MCF 10A (cell line): ENCODE results near the gene MORN5. TPM values are rescaled to one million over a fixed set of nuclear protein-coding genes. Genes with fewer than 3 reads are reported as not detected.

Experiments
- BruUV-seq: library from RNA; stranded (reverse); fragments of 400-500 nt; replicated peaks from 2 replicates; lab custom pipeline; 2021; lab: Mats Ljungman, UMichigan
- CTCF ChIA-PET: fragments of 300-600 bp; sonication (Branson Sonifier 250); formaldehyde crosslinking; extraction: SDS; loops from one replicate; lab custom pipeline; 2021; ENCODE audit warnings: antibody characterized with exemption, inconsistent platforms; lab: Yijun Ruan, JAX
- POLR2A ChIA-PET: fragments of 300-600, 350-650 bp; sonication (Branson Sonifier 250); formaldehyde crosslinking; extraction: SDS; loops from one replicate; lab custom pipeline; 2020; ENCODE audit warnings: antibody characterized with exemption, inconsistent platforms; lab: Yijun Ruan, JAX
- DNase-seq: peaks from one replicate; pipeline ENCODE4 v3.0.0-alpha.2; 2018; ENCODE audit not compliant: unreplicated experiment
- H3K27ac Mint-ChIP-seq: one replicate; pipeline ENCODE4 v1.8.0; 2022; ENCODE audit warnings: mild to moderate bottlenecking, low read depth, mixed read lengths; ENCODE audit not compliant: unreplicated experiment
- H3K27me3 Mint-ChIP-seq: one replicate; pipeline ENCODE4 v1.8.0; 2022; ENCODE audit warnings: mixed read lengths; ENCODE audit not compliant: insufficient read depth, unreplicated experiment
- H3K36me3 Mint-ChIP-seq: one replicate; pipeline ENCODE4 v1.8.0; 2022; ENCODE audit warnings: mild to moderate bottlenecking, moderate library complexity, mixed read lengths; ENCODE audit not compliant: insufficient read depth, unreplicated experiment
- H3K4me1 Mint-ChIP-seq: one replicate; pipeline ENCODE4 v1.8.0; 2022; ENCODE audit warnings: mixed read lengths; ENCODE audit not compliant: insufficient read depth, unreplicated experiment
- H3K4me3 Mint-ChIP-seq: one replicate; pipeline ENCODE4 v1.8.0; 2022; ENCODE audit warnings: mild to moderate bottlenecking, moderate library complexity, mixed read lengths; ENCODE audit not compliant: unreplicated experiment
- H3K9me3 Mint-ChIP-seq: one replicate; pipeline ENCODE4 v1.8.0; 2022; ENCODE audit warnings: mixed read lengths; ENCODE audit not compliant: unreplicated experiment
- intact Hi-C: fragments of 100-400 bp; cut with micrococcal nuclease; formaldehyde crosslinking; loops from 2 replicates; pipeline ENCODE4 v1.14.1; 2022
- total RNA-seq: library from RNA; stranded (reverse); gene quantifications from 2 replicates; pipeline ENCODE4 v1.2.3, GENCODE V29; 2022
- TF ChIP-seq, protein P1 (sequence below): fragments of 200-600 bp; IDR thresholded peaks from one replicate; pipeline ENCODE4 v1.8.0; 2022; ENCODE audit warnings: antibody characterized with exemption, mild to moderate bottlenecking; ENCODE audit not compliant: unreplicated experiment

MORN5 gene
- total RNA-seq, 1 experiment from 2014 or later, result not detected

- ChIA-PET POLR2A (no interaction called here), CTCF (interaction anchor here (0.6 kb wide), 2 partner anchors 12 to 915 kb away, joined by 3 to 4 read pairs; no protein-coding TSS in a partner anchor)
- DNase-seq, result no peak
- Mint-ChIP-seq H3K4me1 (peaks cover 13% of the 10 kb centered on the region), H3K4me3 (no peak overlapping the region), H3K27me3 (peaks cover 34% of the 10 kb centered on the region), H3K9me3 (peaks cover 14% of the 10 kb centered on the region), H3K27ac (no peak overlapping the region), H3K36me3 (no peaks in the 10 kb centered on the region)
- TF ChIP-seq, protein P1, sequence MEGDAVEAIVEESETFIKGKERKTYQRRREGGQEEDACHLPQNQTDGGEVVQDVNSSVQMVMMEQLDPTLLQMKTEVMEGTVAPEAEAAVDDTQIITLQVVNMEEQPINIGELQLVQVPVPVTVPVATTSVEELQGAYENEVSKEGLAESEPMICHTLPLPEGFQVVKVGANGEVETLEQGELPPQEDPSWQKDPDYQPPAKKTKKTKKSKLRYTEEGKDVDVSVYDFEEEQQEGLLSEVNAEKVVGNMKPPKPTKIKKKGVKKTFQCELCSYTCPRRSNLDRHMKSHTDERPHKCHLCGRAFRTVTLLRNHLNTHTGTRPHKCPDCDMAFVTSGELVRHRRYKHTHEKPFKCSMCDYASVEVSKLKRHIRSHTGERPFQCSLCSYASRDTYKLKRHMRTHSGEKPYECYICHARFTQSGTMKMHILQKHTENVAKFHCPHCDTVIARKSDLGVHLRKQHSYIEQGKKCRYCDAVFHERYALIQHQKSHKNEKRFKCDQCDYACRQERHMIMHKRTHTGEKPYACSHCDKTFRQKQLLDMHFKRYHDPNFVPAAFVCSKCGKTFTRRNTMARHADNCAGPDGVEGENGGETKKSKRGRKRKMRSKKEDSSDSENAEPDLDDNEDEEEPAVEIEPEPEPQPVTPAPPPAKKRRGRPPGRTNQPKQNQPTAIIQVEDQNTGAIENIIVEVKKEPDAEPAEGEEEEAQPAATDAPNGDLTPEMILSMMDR, result no peak
- intact Hi-C loops, result no loop called here
- BruUV-seq, result no TSS peak
These were observed 4.6 kb downstream of the MORN5 start for GRCh38 chr9:122164286-122164685.

DNA sequence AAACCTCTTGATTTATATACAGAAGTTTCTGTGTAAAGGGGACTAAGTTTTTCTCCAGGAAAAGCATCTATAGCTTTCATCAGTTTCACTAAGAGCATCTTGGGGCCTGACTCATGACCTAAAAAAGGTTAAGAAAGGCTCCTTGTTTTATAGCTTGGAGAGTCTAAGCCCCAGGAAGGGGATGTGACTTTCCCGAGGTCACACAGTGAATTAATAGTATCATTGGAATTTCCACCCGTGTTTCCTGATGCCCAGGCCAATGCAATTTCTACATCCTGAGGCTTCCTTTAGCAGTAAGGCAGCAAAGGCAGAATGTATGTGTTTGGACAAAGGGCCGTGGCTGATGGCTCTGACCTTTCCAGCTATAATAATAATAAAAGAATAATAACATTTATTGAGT, 8.6 kb downstream of the MORN5 start:
- no peak for DNase-seq
- Mint-ChIP-seq H3K27me3 (peaks cover 57% of the 10 kb centered on the region), H3K4me1 (peaks cover 7% of the 10 kb centered on the region), H3K36me3 (no peaks in the 10 kb centered on the region), H3K9me3 (peaks cover 8% of the 10 kb centered on the region), H3K27ac (no peak overlapping the region), H3K4me3 (no peak overlapping the region)
- intact Hi-C loops, result no loop called here
- TF ChIP-seq, protein P1, result no peak
- POLR2A ChIA-PET, result interaction anchor here (0.9 kb wide), 1 partner anchor 97 kb away, joined by 4 read pairs; the partner anchor contains the start of genes MRRF and RBM18
- CTCF ChIA-PET, result interaction anchor here (1.0 kb wide), 1 partner anchor 44 kb away, joined by 3 read pairs; no protein-coding TSS in a partner anchor
- no TSS peak for BruUV-seq

- ChIA-PET POLR2A (no interaction called here), CTCF (interaction anchor here (0.6 to 0.7 kb wide), 5 partner anchors 17 to 1186 kb away, joined by 3 to 4 read pairs (median 3); no protein-coding TSS in a partner anchor)
- no peaks in the 10 kb centered on the region for H3K4me1 Mint-ChIP-seq
- intact Hi-C loops, result no loop called here
- peaks cover 8% of the 10 kb centered on the region for H3K9me3 Mint-ChIP-seq
- H3K27ac Mint-ChIP-seq, result no peak overlapping the region
- peaks cover 60% of the 10 kb centered on the region for H3K27me3 Mint-ChIP-seq
- BruUV-seq, result no TSS peak
- no peak overlapping the region for H3K4me3 Mint-ChIP-seq
- no peaks in the 10 kb centered on the region for H3K36me3 Mint-ChIP-seq
- TF ChIP-seq, protein P1, result no peak
- no peak for DNase-seq
These were observed 12.4 kb downstream of the MORN5 start for GRCh38 chr9:122172131-122172530.

GRCh38 chr9:122173670-122174069, 14.0 kb downstream of the MORN5 start:
- H3K36me3 Mint-ChIP-seq, result no peaks in the 10 kb centered on the region
- H3K27me3 Mint-ChIP-seq, result peaks cover 74% of the 10 kb centered on the region
- no peaks in the 10 kb centered on the region for H3K4me1 Mint-ChIP-seq
- no peak for DNase-seq
- H3K9me3 Mint-ChIP-seq, result no peaks in the 10 kb centered on the region
- TF ChIP-seq, protein P1, result no peak
- ChIA-PET CTCF (interaction anchor here (0.9 kb wide), 1 partner anchor 38 kb away, joined by 3 read pairs; no protein-coding TSS in a partner anchor), POLR2A (no interaction called here)
- no TSS peak for BruUV-seq
- no peak overlapping the region for H3K27ac Mint-ChIP-seq
- intact Hi-C loops, result no loop called here
- H3K4me3 Mint-ChIP-seq, result no peak overlapping the region
